SU-DHL-6 (cell line): ENCODE measurements around the gene INPP5A.

Source experiments
- H2AFZ ChIP-seq: fragments of 200-600 bp; sonication (generic); 2 replicates; pipeline ENCODE4 v1.6.1; 2014; ENCODE audit warnings: low read depth, mild to moderate bottlenecking, moderate library complexity, mixed read lengths, antibody characterized with exemption, low read length; ENCODE audit not compliant: severe bottlenecking
- H3F3A ChIP-seq: fragments of 200-600 bp; shearing (Covaris generic); 2 replicates; pipeline ENCODE4 v1.6.0; 2016; ENCODE audit warnings: antibody characterized with exemption, mild to moderate bottlenecking; ENCODE audit not compliant: insufficient read depth
- H3K27ac ChIP-seq: fragments of 200-600 bp; sonication (generic); 2 replicates; pipeline ENCODE4 v1.5.1; 2016; ENCODE audit warnings: low read depth, mild to moderate bottlenecking, low read length, moderate library complexity, mixed read lengths
- H3K27me3 ChIP-seq: fragments of 200-600 bp; sonication (generic), shearing (Covaris generic); 2 replicates; pipeline ENCODE4 v1.6.0; 2014; ENCODE audit warnings: mild to moderate bottlenecking, low read length
- H3K36me3 ChIP-seq: fragments of 200-600 bp; sonication (generic); 2 replicates; pipeline ENCODE4 v1.6.1; 2014; ENCODE audit warnings: mild to moderate bottlenecking, low read length, mixed read lengths
- H3K4me2 ChIP-seq: fragments of 300-600, 200-600 bp; shearing (Covaris generic), sonication (generic); 2 replicates; pipeline ENCODE4 v1.6.0; 2014; ENCODE audit warnings: low read length, low read depth, mild to moderate bottlenecking; ENCODE audit not compliant: poor library complexity, severe bottlenecking
- H3K4me3 ChIP-seq: fragments of 200-600 bp; sonication (generic); 2 replicates; pipeline ENCODE4 v1.5.1; 2014; ENCODE audit warnings: antibody characterized with exemption, low read length, mild to moderate bottlenecking, mixed read lengths; ENCODE audit not compliant: insufficient read depth, poor library complexity, severe bottlenecking
- H3K79me2 ChIP-seq: fragments of 200-600 bp; sonication (generic); 2 replicates; pipeline ENCODE4 v1.6.1; 2014; ENCODE audit warnings: mild to moderate bottlenecking, low read length, moderate library complexity; ENCODE audit not compliant: insufficient read depth
- H3K9ac ChIP-seq: fragments of 200-600 bp; sonication (generic); 2 replicates; pipeline ENCODE4 v1.7.0; 2014; ENCODE audit warnings: mild to moderate bottlenecking, low read length
- H3K9me2 ChIP-seq: fragments of 200-600 bp; sonication (generic); replicated peaks from 2 replicates; pipeline ENCODE4 v1.6.1; 2014; ENCODE audit warnings: low read length; ENCODE audit not compliant: insufficient read depth
- H3K9me3 ChIP-seq: fragments of 200-600 bp; sonication (generic); 2 replicates; pipeline ENCODE4 v1.6.1; 2014; ENCODE audit warnings: low read length, mixed read lengths; ENCODE audit not compliant: insufficient read depth
- H4K20me1 ChIP-seq: fragments of 200-600 bp; sonication (generic); 2 replicates; pipeline ENCODE4 v1.6.1; 2014; ENCODE audit warnings: low read depth, mild to moderate bottlenecking, antibody characterized with exemption, low read length, moderate library complexity, mixed read lengths
- EZH2phosphoT487 ChIP-seq: fragments of 200-600 bp; sonication (generic), shearing (Covaris generic); conservative IDR thresholded peaks from 2 replicates; pipeline ENCODE4 v1.6.1; 2018; ENCODE audit warnings: mild to moderate bottlenecking, antibody characterized with exemption, low read length, moderate library complexity, mixed read lengths
- TF ChIP-seq, protein P1 (sequence below): fragments of 200-600 bp; sonication (generic); IDR thresholded peaks from one replicate; pipeline ENCODE4 v1.5.1; 2017; ENCODE audit warnings: antibody characterized with exemption, mild to moderate bottlenecking, low read length, moderate library complexity; ENCODE audit not compliant: insufficient read depth, poor library complexity, severe bottlenecking

Gene INPP5A

DNA sequence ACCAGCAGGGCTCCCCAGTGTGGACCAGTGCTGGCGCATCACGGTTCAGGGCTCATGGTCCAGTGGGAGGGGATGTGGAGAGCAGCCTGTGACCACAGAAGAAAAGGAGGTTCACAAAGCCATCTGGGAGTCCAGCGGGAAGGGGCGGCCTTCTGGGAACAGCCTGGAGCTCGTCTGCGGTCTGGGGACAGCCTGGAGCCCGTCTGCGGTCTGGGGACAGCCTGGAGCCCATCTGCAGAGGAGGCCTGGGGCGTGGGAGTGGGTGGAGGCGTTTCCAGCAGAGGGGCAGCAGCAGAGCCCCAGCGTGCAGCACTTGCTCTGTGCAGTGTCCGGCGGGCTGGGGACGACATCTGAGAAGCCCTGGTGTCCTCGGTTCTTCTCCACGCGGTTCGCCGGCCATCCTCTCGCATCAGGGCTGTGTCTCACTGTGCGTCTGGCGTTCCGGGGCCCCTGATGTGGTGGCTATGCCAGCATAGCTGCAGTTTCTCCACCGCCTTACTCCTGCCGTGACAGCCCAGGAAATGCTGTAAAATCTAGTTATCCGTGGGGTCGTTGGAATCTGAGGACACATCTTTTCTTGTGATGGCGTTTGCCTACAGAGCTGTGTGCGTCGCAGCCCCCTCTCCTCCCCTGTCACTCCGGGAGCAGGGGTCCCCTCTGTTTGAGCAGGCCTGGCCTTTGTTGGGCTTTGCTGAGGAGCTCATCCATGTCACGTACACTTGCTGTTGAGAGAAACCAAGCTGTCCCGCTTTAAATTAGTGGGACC is 104.6 kb downstream of the INPP5A start:
- H3K9me2 ChIP-seq, result no peaks in the 10 kb centered on the region
- no peak overlapping the region for H2AFZ ChIP-seq
- H3K36me3 ChIP-seq, result no peaks in the 10 kb centered on the region
- H3F3A ChIP-seq, result no peaks in the 10 kb centered on the region
- H3K4me3 ChIP-seq, result no peak overlapping the region
- no peak overlapping the region for H3K27ac ChIP-seq
- TF ChIP-seq, protein P1, sequence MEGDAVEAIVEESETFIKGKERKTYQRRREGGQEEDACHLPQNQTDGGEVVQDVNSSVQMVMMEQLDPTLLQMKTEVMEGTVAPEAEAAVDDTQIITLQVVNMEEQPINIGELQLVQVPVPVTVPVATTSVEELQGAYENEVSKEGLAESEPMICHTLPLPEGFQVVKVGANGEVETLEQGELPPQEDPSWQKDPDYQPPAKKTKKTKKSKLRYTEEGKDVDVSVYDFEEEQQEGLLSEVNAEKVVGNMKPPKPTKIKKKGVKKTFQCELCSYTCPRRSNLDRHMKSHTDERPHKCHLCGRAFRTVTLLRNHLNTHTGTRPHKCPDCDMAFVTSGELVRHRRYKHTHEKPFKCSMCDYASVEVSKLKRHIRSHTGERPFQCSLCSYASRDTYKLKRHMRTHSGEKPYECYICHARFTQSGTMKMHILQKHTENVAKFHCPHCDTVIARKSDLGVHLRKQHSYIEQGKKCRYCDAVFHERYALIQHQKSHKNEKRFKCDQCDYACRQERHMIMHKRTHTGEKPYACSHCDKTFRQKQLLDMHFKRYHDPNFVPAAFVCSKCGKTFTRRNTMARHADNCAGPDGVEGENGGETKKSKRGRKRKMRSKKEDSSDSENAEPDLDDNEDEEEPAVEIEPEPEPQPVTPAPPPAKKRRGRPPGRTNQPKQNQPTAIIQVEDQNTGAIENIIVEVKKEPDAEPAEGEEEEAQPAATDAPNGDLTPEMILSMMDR, result no peak
- no peaks in the 10 kb centered on the region for H3K9me3 ChIP-seq
- H3K79me2 ChIP-seq, result no peaks in the 10 kb centered on the region
- H3K9ac ChIP-seq, result no peak overlapping the region
- H3K4me2 ChIP-seq, result no peak overlapping the region
- H4K20me1 ChIP-seq, result no peaks in the 10 kb centered on the region
- H3K27me3 ChIP-seq, result no peaks in the 10 kb centered on the region

DNA sequence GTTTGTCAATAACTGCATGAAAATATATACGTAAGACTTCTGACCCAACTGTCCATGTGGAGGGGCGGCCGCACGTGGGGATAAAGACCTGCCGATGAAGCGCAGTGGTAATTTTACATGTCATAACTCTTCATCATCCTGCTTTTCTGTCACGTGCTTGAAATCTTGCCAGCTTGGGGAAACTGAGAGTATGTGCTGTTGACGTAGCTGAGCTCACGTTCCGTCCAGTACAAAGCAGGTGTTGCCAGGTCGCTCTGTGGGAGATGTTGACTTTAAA is 105.1 kb downstream of the INPP5A start:
- no peak for TF ChIP-seq EZH2phosphoT487
- TF ChIP-seq, protein P1, result no peak
- no peak overlapping the region for H3K4me3 ChIP-seq
- H3K9me2 ChIP-seq, result no peaks in the 10 kb centered on the region
- no peak overlapping the region for H3K4me2 ChIP-seq
- H3K9ac ChIP-seq, result no peak overlapping the region
- H3K27ac ChIP-seq, result no peak overlapping the region
- no peaks in the 10 kb centered on the region for H3K36me3 ChIP-seq
- no peaks in the 10 kb centered on the region for H4K20me1 ChIP-seq
- no peaks in the 10 kb centered on the region for H3K9me3 ChIP-seq
- no peaks in the 10 kb centered on the region for H3K27me3 ChIP-seq
- no peaks in the 10 kb centered on the region for H3F3A ChIP-seq
- no peak overlapping the region for H2AFZ ChIP-seq
- no peaks in the 10 kb centered on the region for H3K79me2 ChIP-seq

DNA sequence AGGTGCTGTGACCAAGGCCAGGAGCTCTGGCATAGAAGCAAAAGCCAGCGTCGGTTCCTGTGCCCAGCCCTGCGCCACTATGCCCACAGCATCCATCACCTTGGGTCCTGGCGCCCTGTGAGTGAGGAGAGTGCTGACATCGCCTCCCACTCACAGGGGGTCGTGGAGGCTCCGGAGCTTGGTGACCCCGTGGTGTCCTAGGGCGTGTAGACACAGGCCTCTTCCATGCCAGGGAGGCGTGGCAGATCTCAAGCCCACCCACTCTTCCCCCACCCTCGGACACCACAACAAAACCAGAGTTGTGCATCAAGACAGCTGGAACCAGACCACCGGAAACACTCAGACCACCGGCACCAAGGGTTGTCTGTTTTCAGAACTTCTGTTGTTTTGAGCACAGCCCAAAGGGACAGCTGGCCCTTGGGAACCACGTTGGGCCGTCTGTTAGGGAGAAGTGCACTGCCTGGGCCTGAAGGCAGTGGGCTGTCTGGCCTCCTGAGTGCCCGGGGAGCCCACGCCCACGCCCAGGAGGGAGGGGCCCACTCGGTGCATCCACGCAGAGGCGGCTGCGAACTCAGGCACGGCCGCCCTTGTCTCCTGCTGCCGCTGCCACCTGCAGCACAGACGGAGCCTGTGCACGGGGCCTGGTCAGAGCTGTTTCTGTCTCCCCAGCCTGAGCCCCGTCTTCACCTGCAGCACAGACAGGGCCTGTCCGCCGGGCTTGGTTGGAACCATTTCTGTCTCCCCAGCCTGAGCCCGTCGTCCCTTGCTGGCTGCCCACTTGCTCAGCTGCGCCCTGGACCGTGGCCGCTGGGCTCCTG is 106.3 kb downstream of the INPP5A start:
- H3K9ac ChIP-seq, result no peak overlapping the region
- no peaks in the 10 kb centered on the region for H3K36me3 ChIP-seq
- TF ChIP-seq, protein P1, result no peak
- no peak for TF ChIP-seq EZH2phosphoT487
- no peak overlapping the region for H3K27ac ChIP-seq
- no peak overlapping the region for H3K4me2 ChIP-seq
- no peaks in the 10 kb centered on the region for H4K20me1 ChIP-seq
- H3K4me3 ChIP-seq, result no peak overlapping the region
- H3F3A ChIP-seq, result no peaks in the 10 kb centered on the region
- no peak overlapping the region for H2AFZ ChIP-seq
- no peaks in the 10 kb centered on the region for H3K9me2 ChIP-seq
- no peaks in the 10 kb centered on the region for H3K79me2 ChIP-seq
- H3K9me3 ChIP-seq, result no peaks in the 10 kb centered on the region
- no peaks in the 10 kb centered on the region for H3K27me3 ChIP-seq
